Measurements from ENCODE around the gene ARHGEF12.
A peak's percentile ranks its signal among the peaks of the same experiment; 100 is the strongest.
"Not testable (repeated sequence)": the region's sequence is repeated elsewhere in the genome, so short reads cannot be mapped to it uniquely, and the experiment has no call there.

The ARHGEF12 gene

GRCh38 chr11:120492486-120492885, 156.3 kb downstream of the ARHGEF12 start:
- FAIRE-seq (no peak), DNase-seq (ENCODE audit: low spot score) (no peak)

- no peak for FAIRE-seq
- no peak for DNase-seq (ENCODE audit: low spot score)
These were observed 158.4 kb downstream of the ARHGEF12 start for GRCh38 chr11:120494595-120494994.

- no peak for DNase-seq (ENCODE audit: low spot score)
- FAIRE-seq = no peak
These were observed 162.9 kb downstream of the ARHGEF12 start for GRCh38 chr11:120499088-120499487.

GRCh38 chr11:120499859-120500258, 163.6 kb downstream of the ARHGEF12 start:
- FAIRE-seq = no peak

GRCh38 chr11:120500414-120501071, 164.3 kb downstream of the ARHGEF12 start:
- FAIRE-seq (no peak), DNase-seq (ENCODE audit: low spot score) (no peak)

More at GRCh38 chr11:120499859-120500258, 163.6 kb downstream of the ARHGEF12 start:
- DNase-seq (ENCODE audit: low spot score) = no peak

- FAIRE-seq = no peak
These were observed 165.2 kb downstream of the ARHGEF12 start for GRCh38 chr11:120501440-120501839.

GRCh38 chr11:120501976-120502755, 166.0 kb downstream of the ARHGEF12 start:
- FAIRE-seq = no peak
- DNase-seq (ENCODE audit: low spot score) = no peak

More at GRCh38 chr11:120501440-120501839, 165.2 kb downstream of the ARHGEF12 start:
- no peak for DNase-seq (ENCODE audit: low spot score)

DNA sequence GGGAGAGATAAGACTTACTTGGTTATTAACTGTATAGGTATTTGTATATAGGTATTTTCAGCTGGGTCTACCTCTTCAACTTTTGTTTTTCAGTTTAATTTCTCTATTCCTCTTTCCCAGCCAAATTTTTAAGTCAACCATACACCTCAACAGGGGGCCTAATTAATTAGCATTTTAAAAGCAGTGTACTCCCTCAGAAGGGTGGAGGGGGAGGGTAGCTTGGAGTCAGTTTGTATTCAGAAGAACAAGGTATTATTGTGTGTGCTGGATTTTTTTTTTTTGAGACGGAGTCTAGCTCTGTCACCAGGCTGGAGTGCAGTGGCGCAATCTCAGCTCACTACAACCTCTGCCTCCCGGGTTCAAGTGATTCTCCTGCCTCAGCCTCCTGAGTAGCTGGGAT, 167.3 kb downstream of the ARHGEF12 start:
- DNase-seq (ENCODE audit: low spot score) = not testable (repeated sequence)

GRCh38 chr11:120505801-120506425, 169.7 kb downstream of the ARHGEF12 start:
- DNase-seq (ENCODE audit: low spot score) = no peak
- no peak for FAIRE-seq

More for the DNA sequence above, 167.3 kb downstream of the ARHGEF12 start:
- not testable (repeated sequence) for FAIRE-seq

- DNase-seq (ENCODE audit: low spot score) = no peak
- no peak for FAIRE-seq
These were observed 173.3 kb downstream of the ARHGEF12 start for GRCh38 chr11:120509346-120510053.

- DNase-seq (ENCODE audit: low spot score) = no peak
- no peak for FAIRE-seq
These were observed 174.3 kb downstream of the ARHGEF12 start for GRCh38 chr11:120510406-120511115.

GRCh38 chr11:120511116-120511819, 175.1 kb downstream of the ARHGEF12 start, which contains the start of gene GRIK4:
TSS of gene GRIK4 (plus strand) at chr11:120511748. CDS start at chr11:120660319, 148,571 bp downstream.
- no peak for FAIRE-seq
- DNase-seq (ENCODE audit: low spot score) = peak; percentile 45

DNA sequence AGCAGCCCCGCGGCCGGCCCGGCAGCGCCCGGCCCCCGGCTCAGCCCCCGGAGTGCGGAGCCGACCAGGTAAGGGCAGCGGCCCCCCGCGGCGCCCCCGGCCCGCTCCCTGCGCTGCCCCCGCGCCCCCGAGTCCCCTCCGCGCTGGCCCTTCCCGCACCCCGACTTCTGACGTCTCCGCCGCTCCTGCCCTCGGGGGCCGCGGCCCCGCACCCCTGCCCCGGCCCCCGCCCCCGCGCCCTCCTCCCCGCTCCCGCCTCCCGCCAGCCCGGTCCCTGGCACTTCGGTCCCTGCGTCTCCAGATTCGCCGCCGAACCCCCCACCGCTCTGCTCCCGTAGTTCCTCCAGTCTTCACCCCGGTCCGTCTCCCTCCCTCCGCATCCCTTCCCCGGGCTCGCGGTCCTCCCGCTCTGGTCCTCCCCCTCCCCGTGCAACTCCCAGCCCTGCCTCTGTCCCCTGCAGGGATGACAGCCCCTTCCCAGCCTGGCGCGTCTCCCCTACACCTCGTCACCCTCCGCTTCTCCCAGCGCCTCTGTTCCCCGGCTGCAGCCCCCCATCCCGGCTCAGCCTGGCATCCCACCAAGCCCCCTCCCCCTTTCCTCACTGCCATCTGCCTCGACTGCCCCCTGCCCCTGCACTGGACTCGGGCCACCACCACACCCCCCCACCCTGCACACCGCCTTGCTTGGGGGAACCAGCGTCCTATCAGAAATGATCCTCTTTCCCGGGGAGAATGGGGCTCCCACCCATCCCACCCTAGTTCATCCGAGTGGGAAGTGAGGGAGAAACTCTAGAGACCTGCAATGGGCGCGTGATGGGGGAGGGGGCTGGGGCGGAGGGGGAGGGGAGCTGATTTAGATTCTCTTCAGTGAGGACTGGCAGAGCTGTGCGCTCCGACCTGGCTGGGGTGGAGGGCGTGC, 175.9 kb downstream of the ARHGEF12 start:
- no peak for FAIRE-seq

DNA sequence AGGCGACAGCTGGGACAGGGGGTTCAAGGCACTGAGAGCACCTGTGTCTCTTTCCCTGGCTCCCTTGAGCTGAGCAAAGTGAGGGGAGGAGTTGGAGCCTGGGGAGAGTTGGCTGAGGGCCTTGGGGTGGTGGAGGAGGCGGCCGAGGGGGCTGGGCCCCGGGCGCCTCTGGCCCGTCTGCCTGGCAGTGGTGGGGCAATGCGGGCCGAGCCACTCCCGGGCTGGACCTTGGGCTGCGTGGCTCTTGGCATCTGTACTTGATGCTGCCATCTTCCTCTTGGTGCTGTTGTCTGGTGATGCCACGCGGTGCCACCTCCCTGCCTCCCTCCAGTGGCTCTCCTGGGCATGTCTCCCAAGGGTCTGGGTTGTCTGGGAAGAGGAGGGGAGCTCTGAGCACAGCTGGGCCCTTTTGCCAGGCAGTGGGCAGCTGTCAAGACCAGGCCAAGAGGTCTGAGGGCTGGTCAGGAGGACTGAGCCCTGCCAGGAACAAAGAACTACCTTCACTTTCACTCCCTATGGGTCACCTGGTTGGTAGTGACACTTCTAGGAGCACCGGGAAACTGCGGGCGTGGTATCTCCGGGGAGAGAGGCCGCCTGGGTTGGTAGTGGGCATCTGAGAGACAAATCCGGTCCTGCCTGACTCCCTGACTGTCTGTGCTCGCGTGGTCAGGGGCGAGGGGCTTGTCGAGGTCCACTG, 176.7 kb downstream of the ARHGEF12 start:
- FAIRE-seq (no peak), DNase-seq (ENCODE audit: low spot score) (no peak)

More for the DNA sequence above, 175.9 kb downstream of the ARHGEF12 start:
- DNase-seq (ENCODE audit: low spot score) = no peak

DNA sequence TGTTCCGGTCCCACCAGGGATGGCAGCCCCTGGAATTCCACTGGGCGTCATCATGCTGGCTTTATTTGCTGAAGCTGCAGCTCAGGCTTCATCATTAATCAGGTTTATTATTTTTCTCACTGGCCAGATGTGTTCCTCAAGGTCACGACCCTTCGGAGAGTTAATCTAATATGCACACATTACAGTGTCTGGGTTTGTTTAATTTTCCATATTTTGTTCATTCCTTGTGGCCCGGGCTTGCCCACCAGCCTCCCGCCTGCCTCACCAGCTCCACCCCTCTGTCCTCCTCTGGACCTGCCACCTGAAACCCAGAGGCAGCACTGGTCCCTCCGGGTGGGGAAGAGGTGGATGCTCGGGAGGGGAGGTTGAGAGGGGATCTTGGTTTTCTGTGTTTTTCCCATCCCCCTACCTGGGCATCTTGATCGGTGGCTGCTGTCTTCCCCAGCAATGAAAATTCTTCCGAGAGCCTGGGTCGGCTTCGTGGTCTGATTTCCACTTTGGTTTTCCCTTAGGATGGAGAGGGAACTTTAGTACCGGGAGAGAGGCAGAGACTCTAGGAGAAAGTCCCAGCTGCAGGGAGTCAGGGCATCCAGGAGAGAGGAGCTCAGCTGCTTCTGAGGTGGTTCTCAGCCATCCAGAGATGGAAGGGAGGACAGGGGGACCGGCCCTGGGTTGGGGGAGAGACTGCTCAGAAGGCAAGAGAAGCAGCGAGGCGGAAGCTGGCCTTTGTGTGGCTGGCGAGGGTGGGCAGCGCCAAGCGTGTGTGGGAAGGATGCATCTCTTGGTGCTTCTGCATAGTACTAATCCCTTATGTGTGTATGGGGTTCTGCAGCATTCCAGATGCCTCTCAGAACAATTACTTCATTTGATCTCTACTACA, 177.5 kb downstream of the ARHGEF12 start:
- DNase-seq (ENCODE audit: low spot score) (no peak), FAIRE-seq (no peak)

- DNase-seq (ENCODE audit: low spot score) = no peak
- no peak for FAIRE-seq
These were observed 178.4 kb downstream of the ARHGEF12 start for GRCh38 chr11:120514541-120515121.

DNA sequence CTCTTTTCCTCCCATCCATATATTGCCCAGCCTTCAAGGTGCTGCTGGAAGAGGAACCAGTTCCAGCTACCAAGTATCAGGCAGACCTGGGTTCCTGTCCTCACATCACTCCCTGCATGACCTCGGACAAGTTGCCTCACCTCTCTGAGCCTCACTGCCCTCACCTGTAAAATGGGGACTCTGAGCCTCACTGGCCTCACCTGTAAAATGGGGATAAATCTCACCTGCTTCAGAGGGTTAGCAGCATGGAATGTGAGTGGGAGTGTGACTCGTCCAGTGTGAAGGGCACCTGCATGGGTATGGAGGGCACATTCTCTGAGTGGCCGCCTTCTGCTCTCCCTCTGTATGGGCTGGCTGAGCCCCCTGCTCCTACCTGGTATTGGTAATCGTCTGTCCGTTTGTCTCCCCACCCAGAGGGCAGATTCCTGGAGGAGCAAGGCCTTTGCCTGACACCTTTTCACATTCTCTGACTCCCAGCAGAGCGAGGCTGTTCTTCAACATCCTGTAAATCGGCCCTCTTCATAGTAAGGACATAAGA, 179.0 kb downstream of the ARHGEF12 start:
- no peak for FAIRE-seq
- no peak for DNase-seq (ENCODE audit: low spot score)
